Prostate gland (tissue), 2 donors: ENCODE data around the gene CGA. TPM values are rescaled to one million over a fixed set of nuclear protein-coding genes. Genes with fewer than 3 reads are reported as not detected.

Experiments
- DNase-seq: peaks from one replicate; pipeline ENCODE4 v3.0.0-alpha.2; 2019; ENCODE audit warnings: low spot score
- H3K27ac ChIP-seq, 2 donors: fragments of 200-600 bp; sonication (generic); 2 replicates each; pipeline ENCODE4 v1.5.1; 2017 to 2019
- H3K27me3 ChIP-seq: fragments of 200-600 bp; sonication (generic); replicated peaks from 2 replicates; pipeline ENCODE4 v1.5.1; 2019; ENCODE audit not compliant: insufficient read depth
- H3K36me3 ChIP-seq, 2 donors: fragments of 200-600 bp; sonication (generic); 1 replicate in 1 of 2; 2 replicates in 1 of 2; pipeline versions ENCODE4 v1.5.1 to v1.8.1; 2017 to 2019
- H3K4me1 ChIP-seq: fragments of 200-600 bp; sonication (generic); replicated peaks from 2 replicates; pipeline ENCODE4 v1.5.1; 2019
- H3K4me3 ChIP-seq, 2 donors: fragments of 200-600 bp; sonication (generic); 2 replicates each; pipeline ENCODE4 v1.5.1; 2017 to 2019
- H3K9me3 ChIP-seq: fragments of 200-600 bp; sonication (generic); 2 replicates; pipeline ENCODE4 v1.5.1; 2017
- POLR2A ChIP-seq: fragments of 450-650 bp; IDR thresholded peaks from one replicate; pipeline ENCODE4 v1.6.1; 2016; ENCODE audit warnings: antibody characterized with exemption, mild to moderate bottlenecking
- POLR2AphosphoS5 ChIP-seq: sonication (generic); formaldehyde crosslinking; IDR thresholded peaks from one replicate; pipeline ENCODE4 v1.6.1; 2017; ENCODE audit warnings: antibody characterized with exemption
- WGBS: methylation state at CpG from one replicate; pipeline ENCODE4 v1.1.5; 2018; 5-methylcytosine and 5-hydroxymethylcytosine counted together
- intact Hi-C: fragments of 100-400 bp; cut with DNase I; formaldehyde crosslinking; loops from one replicate; pipeline ENCODE4 v1.14.2; 2022
- total RNA-seq, 2 donors: library from RNA; depleted of rRNA; stranded (reverse); fragments of >200 nt; gene quantifications; one replicate each; pipeline ENCODE4 v1.1.0, GENCODE V29; 2016
- TF ChIP-seq, protein P1 (sequence below), 4 experiments: fragments of 200-600 bp in 2 of 4; fragments of 450-650 bp in 2 of 4; sonication (generic) in 2 of 4; IDR thresholded peaks; 1 replicate in 3 of 4; 2 replicates in 1 of 4; pipeline ENCODE4 v1.5.1; 2016 to 2019; ENCODE audit warnings: antibody characterized with exemption in 4 of 4, mild to moderate bottlenecking in 2 of 4, moderate library complexity in 2 of 4

The CGA gene
- total RNA-seq, 2 donors from 2014 or later: 2.2 TPM; not detected in 1

- no peaks in the 10 kb centered on the region for H3K9me3 ChIP-seq
- H3K36me3 ChIP-seq: no peaks in the 10 kb centered on the region
- DNase-seq: no peak
- H3K27me3 ChIP-seq: no peaks in the 10 kb centered on the region
- H3K27ac ChIP-seq: no peak overlapping the region
- H3K4me1 ChIP-seq: no peaks in the 10 kb centered on the region
- WGBS: 56% methylated on average over 2 of the region's 2 CpGs
- TF ChIP-seq, protein P1, sequence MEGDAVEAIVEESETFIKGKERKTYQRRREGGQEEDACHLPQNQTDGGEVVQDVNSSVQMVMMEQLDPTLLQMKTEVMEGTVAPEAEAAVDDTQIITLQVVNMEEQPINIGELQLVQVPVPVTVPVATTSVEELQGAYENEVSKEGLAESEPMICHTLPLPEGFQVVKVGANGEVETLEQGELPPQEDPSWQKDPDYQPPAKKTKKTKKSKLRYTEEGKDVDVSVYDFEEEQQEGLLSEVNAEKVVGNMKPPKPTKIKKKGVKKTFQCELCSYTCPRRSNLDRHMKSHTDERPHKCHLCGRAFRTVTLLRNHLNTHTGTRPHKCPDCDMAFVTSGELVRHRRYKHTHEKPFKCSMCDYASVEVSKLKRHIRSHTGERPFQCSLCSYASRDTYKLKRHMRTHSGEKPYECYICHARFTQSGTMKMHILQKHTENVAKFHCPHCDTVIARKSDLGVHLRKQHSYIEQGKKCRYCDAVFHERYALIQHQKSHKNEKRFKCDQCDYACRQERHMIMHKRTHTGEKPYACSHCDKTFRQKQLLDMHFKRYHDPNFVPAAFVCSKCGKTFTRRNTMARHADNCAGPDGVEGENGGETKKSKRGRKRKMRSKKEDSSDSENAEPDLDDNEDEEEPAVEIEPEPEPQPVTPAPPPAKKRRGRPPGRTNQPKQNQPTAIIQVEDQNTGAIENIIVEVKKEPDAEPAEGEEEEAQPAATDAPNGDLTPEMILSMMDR (IDR thresholded peaks at IDR 0.05): no peak
- no peak for TF ChIP-seq POLR2AphosphoS5
- TF ChIP-seq POLR2A: no peak
- H3K4me3 ChIP-seq: no peak overlapping the region
- intact Hi-C loops: no loop called here
Observed at GRCh38 chr6:87115402-87116135, 20.7 kb upstream of the CGA start.

DNA sequence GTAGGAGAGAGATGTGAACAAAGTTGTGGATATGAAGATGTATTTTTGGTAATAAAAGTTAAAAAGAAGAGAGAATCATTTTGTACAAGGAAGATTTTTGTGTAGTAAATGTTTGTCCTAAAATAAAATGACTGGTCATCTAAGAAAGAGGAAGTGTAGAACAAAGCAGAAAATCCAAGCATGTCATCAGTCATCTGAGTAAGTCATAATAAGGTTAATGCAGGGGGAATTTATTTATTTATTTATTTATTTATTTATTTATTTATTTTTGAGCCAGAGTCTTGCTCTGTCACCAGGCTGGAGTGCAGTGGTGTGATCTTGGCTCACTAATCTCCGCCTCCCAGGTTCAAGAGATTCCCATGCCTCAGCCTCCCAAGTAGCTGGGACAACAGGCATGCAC is 15.7 kb upstream of the CGA start:
- H3K9me3 ChIP-seq: no peaks in the 10 kb centered on the region
- no peak overlapping the region for H3K27ac ChIP-seq
- H3K4me1 ChIP-seq: no peaks in the 10 kb centered on the region
- 100% methylated on average over 1 of the region's 1 CpG for WGBS
- H3K36me3 ChIP-seq: no peaks in the 10 kb centered on the region
- no peaks in the 10 kb centered on the region for H3K27me3 ChIP-seq
- intact Hi-C loops: no loop called here
- TF ChIP-seq POLR2AphosphoS5 (no peak), POLR2A (no peak)
- DNase-seq: no peak
- no peak overlapping the region for H3K4me3 ChIP-seq

- intact Hi-C loops: no loop called here
- Histone ChIP-seq H3K36me3 (no peaks in the 10 kb centered on the region), H3K27me3 (no peaks in the 10 kb centered on the region), H3K9me3 (no peaks in the 10 kb centered on the region), H3K4me1 (no peaks in the 10 kb centered on the region), H3K27ac (no peak overlapping the region), H3K4me3 (no peak overlapping the region)
- DNase-seq: no peak
- no peak for TF ChIP-seq POLR2AphosphoS5
- TF ChIP-seq, protein P1 (IDR thresholded peaks at IDR 0.05): no peak
- TF ChIP-seq POLR2A: no peak
Observed at GRCh38 chr6:87105823-87106222, 10.9 kb upstream of the CGA start.

GRCh38 chr6:87104667-87105066 is 9.8 kb upstream of the CGA start:
- WGBS: 73% methylated on average over 4 of the region's 4 CpGs
- DNase-seq: no peak
- Histone ChIP-seq H3K9me3 (no peaks in the 10 kb centered on the region), H3K36me3 (no peaks in the 10 kb centered on the region), H3K27ac (no peak overlapping the region), H3K4me1 (no peaks in the 10 kb centered on the region), H3K27me3 (no peaks in the 10 kb centered on the region), H3K4me3 (no peak overlapping the region)
- intact Hi-C loops: no loop called here
- TF ChIP-seq, protein P1 (IDR thresholded peaks at IDR 0.05): no peak
- no peak for TF ChIP-seq POLR2A
- no peak for TF ChIP-seq POLR2AphosphoS5

DNA sequence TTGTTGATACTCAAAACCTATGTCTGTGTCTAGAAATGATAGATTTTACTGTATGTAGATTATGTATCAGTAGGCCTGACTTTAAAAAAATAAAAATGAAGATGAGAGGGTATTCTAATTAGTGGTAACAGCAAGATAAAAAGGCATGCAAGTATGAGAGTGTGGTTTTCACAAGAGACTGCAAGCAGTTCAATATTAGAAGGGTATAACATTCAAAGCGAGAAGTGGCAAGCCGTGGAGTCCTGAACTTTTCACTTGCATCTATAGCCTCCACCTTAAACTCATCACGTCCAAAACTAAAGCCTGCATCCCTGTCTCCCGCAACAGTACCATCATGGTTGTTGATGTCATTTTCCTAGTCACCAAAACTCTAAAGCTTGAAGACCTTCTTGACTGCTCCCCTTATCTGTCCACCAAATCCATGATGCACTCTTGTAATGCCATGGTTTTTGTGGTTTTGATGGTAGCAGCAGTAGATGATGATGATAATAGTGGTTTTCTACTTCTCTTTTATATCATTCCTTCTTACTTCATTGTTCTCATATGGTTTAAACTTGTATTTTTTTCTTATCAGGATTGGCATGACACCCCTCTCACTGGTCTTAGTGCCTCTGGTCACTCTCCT is 9.2 kb upstream of the CGA start:
- DNase-seq: no peak
- no peaks in the 10 kb centered on the region for H3K36me3 ChIP-seq
- no peaks in the 10 kb centered on the region for H3K4me1 ChIP-seq
- TF ChIP-seq, protein P1 (IDR thresholded peaks at IDR 0.05): no peak
- no peak for TF ChIP-seq POLR2A
- TF ChIP-seq POLR2AphosphoS5: no peak
- no peaks in the 10 kb centered on the region for H3K9me3 ChIP-seq
- H3K27me3 ChIP-seq: no peaks in the 10 kb centered on the region
- no peak overlapping the region for H3K27ac ChIP-seq
- WGBS: 95% methylated on average over 4 of the region's 4 CpGs
- intact Hi-C loops: no loop called here
- no peak overlapping the region for H3K4me3 ChIP-seq
